Stimulated activated naive CD8-positive, alpha-beta T cell treated with anti-CD3 and anti-CD28 coated beads, Interleukin-15, Interleukin-2, amounts not matched to agents 100 ng/mL and 50 ng/mL, for 24 hours (primary cell): ENCODE data around the gene PRDM11.

ENCODE experiments used
- H3K27ac Mint-ChIP-seq: one replicate; pipeline ENCODE4 v1.8.0; 2021; ENCODE audit warnings: mild to moderate bottlenecking, mixed read lengths
- H3K27me3 Mint-ChIP-seq: one replicate; pipeline ENCODE4 v1.8.0; 2021; ENCODE audit warnings: mixed read lengths
- H3K36me3 Mint-ChIP-seq: one replicate; pipeline ENCODE4 v1.8.0; 2021; ENCODE audit warnings: low read depth, mixed read lengths
- H3K4me1 Mint-ChIP-seq: one replicate; pipeline ENCODE4 v1.8.0; 2021; ENCODE audit warnings: low read depth, mixed read lengths
- H3K4me3 Mint-ChIP-seq: one replicate; pipeline ENCODE4 v1.8.0; 2021; ENCODE audit warnings: mild to moderate bottlenecking, mixed read lengths
- H3K9me3 Mint-ChIP-seq: one replicate; pipeline ENCODE4 v1.8.0; 2021; ENCODE audit warnings: mixed read lengths

The PRDM11 gene

DNA sequence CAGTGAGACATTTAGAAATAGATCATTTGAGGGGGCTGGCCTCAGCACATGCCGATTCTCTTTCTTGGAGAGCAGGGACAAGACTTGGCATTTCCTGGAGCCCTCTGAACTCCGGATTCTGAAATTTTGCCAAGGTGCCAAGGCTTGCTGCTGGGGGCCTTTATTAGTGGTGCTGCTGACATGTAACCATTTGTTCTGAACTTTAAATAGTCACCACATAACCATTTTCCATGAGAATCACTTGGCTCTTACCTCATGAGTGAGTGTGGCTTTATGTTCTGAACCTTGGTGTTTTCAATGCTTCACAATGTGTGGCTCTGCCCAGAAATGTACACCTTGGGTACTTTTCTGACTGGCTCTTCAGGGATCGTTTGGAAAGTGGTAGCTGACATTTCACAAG is 106.4 kb downstream of the PRDM11 start:
- Mint-ChIP-seq H3K27ac (no peak overlapping the region), H3K4me1 (no peaks in the 10 kb centered on the region), H3K27me3 (peaks cover 28% of the 10 kb centered on the region), H3K36me3 (no peaks in the 10 kb centered on the region), H3K9me3 (no peaks in the 10 kb centered on the region), H3K4me3 (no peak overlapping the region)

DNA sequence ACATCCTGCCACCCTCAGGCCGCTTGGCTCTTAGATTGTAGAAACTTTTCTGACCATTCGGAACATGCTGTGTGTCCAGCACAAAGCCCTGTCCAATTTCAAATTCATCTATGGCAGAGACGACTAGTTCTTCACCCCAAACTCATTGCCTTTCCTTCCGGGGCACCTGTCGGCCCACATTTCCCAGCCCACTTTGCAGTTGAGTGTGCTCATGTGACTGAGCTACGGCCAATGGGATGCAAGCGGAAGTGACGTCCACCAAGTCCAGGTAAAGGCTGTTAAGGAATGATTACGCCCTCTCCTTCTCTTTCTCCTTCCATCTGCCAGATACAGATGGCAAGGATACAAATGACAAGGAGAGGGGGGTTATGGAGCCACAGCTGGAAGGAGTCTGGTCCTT is 107.2 kb downstream of the PRDM11 start:
- no peaks in the 10 kb centered on the region for H3K4me1 Mint-ChIP-seq
- H3K36me3 Mint-ChIP-seq, result no peaks in the 10 kb centered on the region
- H3K9me3 Mint-ChIP-seq, result no peaks in the 10 kb centered on the region
- H3K4me3 Mint-ChIP-seq, result no peak overlapping the region
- H3K27me3 Mint-ChIP-seq, result peaks cover 29% of the 10 kb centered on the region
- H3K27ac Mint-ChIP-seq, result no peak overlapping the region

DNA sequence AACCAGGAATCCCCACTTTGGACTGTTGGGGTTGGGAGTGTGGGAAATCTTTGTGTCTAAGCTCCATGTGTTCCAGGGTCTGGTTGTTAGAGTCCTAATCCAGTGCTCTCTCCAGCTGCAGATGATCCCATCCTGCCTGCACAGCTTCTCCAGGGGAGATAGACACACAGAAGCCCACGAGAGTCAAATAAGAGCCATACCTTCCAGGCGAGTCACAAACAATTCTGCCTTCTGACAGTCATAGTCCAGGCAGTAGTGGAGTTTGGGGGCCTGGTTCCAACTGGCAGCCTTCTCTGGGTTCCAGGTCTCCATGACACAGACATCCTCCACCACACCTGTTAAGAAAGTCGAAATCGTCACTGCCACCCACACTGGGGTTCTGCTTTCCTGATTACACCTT is 107.6 kb downstream of the PRDM11 start:
- no peak overlapping the region for H3K27ac Mint-ChIP-seq
- no peaks in the 10 kb centered on the region for H3K9me3 Mint-ChIP-seq
- H3K4me3 Mint-ChIP-seq, result no peak overlapping the region
- H3K27me3 Mint-ChIP-seq, result peaks cover 27% of the 10 kb centered on the region
- no peaks in the 10 kb centered on the region for H3K36me3 Mint-ChIP-seq
- H3K4me1 Mint-ChIP-seq, result no peaks in the 10 kb centered on the region

DNA sequence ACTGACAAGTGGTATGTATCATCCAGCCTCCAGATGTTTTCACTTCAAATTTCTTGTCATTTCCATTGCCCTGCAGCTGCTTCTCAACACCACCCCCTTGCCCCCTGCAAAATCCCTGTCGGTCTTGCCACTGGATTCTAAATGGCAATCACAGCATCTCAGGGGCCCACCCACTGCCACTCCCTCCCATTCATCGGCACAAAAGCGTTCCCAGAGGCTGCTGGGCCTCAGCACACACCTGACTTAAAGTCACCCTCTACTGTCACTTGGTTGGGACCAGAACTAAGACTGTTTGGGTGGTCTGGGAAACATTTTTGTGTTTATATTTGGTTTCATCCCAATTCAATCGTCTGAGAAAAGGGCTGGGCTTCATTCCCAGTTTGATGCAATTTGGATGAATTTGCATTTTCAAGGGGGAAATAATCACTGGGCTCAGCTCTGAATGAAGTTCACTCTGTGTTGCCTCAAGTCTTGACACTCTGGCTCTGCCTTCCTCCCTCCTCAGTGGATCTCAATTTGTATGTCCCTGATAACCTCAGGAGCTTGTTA is 112.6 kb downstream of the PRDM11 start:
- peaks cover 34% of the 10 kb centered on the region for H3K27me3 Mint-ChIP-seq
- H3K27ac Mint-ChIP-seq, result no peak overlapping the region
- no peaks in the 10 kb centered on the region for H3K9me3 Mint-ChIP-seq

DNA sequence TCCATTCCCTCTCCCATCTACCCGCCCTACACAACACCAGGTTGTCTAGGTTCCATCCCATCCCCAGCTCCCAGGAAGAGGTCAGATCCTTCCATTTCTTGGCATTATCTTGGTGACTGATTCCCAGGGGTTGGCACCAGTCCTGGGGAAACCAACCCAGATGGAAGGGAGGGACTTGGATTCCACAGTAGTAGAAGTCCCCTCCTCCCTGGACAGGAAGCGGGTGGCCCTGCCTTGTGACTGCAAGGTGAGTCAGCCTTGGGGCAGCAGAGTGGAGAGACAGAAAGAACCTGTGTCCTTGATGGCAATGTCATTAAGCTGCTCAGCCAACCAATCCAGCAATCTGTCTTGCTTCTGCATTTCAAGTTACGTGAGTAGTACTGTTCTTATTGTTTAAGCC is 113.2 kb downstream of the PRDM11 start:
- Mint-ChIP-seq H3K27me3 (peaks cover 38% of the 10 kb centered on the region), H3K27ac (no peak overlapping the region), H3K4me3 (no peak overlapping the region), H3K36me3 (no peaks in the 10 kb centered on the region), H3K4me1 (no peaks in the 10 kb centered on the region), H3K9me3 (no peaks in the 10 kb centered on the region)

More for the DNA sequence above, 112.6 kb downstream of the PRDM11 start:
- Mint-ChIP-seq H3K4me3 (no peak overlapping the region), H3K4me1 (no peaks in the 10 kb centered on the region), H3K36me3 (no peaks in the 10 kb centered on the region)

DNA sequence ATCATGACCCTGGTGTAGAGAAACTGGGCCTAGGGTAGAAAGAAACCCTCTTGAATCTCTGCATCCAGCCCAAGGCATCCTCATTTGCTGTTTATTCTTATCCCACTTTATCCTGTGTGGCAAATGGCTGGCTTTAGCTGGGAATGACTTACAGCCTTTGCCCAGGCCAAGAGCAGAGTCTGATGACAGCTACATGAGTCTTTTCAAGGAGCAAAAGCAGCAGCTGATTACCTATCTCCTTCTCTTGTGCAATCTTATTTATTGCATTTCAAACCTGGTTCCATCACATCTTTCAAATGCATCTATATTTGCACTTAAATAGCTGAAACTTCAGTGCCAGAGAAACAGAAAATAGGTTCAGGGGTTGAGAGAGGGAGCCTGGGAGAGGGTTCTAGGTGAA is 113.6 kb downstream of the PRDM11 start:
- no peaks in the 10 kb centered on the region for H3K36me3 Mint-ChIP-seq
- no peaks in the 10 kb centered on the region for H3K4me1 Mint-ChIP-seq
- peaks cover 41% of the 10 kb centered on the region for H3K27me3 Mint-ChIP-seq
- no peak overlapping the region for H3K4me3 Mint-ChIP-seq
- H3K27ac Mint-ChIP-seq, result no peak overlapping the region
- no peaks in the 10 kb centered on the region for H3K9me3 Mint-ChIP-seq

DNA sequence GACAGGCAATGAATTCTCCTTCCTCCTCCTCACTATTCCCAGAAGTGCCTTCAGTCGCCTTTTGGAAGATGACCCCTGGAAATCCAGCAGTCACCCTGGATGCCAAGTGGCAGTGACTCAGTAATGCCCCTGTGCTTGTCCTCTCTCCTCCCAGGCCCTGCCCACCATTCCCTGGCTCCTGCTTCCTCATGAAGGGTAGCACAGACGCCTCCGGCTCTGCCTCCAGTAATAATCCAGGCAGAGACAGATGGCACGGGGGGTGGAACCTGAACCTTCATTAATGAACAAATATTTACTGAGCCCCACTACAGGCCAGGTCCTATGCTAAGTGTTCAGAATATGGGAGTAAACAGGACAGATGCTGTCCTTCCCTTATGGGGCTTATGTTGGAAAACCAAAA is 116.5 kb downstream of the PRDM11 start:
- Mint-ChIP-seq H3K4me1 (no peaks in the 10 kb centered on the region), H3K9me3 (no peaks in the 10 kb centered on the region), H3K27ac (no peak overlapping the region), H3K36me3 (no peaks in the 10 kb centered on the region), H3K27me3 (peaks cover 37% of the 10 kb centered on the region), H3K4me3 (no peak overlapping the region)

DNA sequence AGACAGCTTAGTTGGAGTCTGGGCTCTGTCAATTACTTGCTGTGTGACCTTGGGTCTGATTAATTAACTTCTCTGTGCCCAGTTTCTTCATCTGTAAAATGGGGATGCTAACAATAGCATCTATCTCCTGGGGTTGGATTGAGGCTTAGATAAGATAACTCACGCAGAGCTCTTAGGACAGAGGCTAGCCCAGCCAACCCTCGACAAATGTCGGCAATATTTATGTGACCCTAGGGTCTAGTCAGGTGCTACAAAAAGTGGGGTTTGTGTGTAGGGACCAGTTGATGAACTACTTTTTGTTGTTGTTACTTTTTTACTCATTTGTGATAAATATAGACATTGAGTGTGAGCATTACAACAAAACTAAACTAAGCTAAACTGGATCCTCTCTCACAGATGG is 117.3 kb downstream of the PRDM11 start:
- Mint-ChIP-seq H3K9me3 (no peaks in the 10 kb centered on the region), H3K4me3 (no peak overlapping the region), H3K4me1 (no peaks in the 10 kb centered on the region), H3K27me3 (peaks cover 35% of the 10 kb centered on the region), H3K36me3 (no peaks in the 10 kb centered on the region), H3K27ac (no peak overlapping the region)

DNA sequence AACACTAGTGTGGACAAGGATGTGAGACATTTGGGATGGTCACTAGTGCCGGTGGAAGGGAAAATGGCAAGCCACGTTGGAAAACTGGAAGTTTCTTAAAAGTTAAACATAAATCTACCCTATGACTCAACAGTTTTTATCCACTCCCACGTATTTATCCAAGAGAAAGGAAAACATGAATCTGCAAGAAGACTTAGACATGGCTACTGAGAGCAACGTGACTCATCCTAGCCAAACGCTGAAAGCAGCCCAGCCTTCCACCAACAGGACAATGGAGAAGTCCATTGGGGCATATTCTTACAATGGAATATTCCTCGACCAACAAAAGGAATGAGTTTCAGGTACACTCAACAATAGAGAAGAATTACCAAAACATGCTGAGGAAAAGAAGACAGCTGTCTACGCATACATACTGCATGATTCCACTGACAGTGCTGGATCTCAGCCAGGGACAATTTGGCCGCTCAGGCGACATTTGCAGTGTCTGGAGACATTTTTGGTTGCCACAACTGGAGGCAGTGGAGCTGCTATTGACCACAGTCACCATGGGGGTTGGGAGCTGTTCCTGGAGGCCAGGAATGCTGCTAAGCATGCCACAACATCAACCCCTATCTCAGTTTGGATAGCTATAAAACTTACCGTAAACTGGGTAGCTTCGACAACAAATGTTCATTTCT is 118.5 kb downstream of the PRDM11 start:
- no peaks in the 10 kb centered on the region for H3K36me3 Mint-ChIP-seq

DNA sequence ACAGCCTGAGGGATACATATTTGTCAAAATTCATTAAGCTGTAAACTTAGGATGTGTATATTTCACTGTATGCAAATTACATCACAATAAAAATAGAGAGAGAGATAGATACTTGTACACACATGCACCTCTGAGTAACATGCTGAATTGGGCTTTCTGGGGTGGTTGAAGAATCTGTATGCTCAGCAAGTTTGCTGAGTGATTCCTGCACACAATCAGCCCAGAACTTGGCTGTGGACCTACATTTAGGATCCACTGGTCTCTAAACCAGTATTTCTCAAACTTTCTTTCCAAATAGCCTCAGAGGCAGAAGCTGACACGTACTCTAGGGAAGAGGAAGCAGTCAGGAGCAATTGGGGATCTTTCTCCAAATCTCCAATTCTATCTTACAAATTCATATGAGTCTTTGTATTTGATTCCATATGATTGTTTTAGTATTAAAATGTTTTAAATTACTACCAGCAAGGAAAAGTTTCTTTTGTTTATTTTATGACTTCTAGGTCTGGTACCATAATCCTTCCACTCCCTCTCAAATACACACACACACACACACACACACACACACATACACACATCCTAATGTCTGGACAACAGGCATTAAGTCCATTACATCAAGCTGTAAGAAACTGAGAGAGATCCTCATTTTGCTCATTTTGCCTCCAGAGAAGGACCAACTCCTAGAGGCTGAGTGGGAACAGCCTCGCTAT is 119.7 kb downstream of the PRDM11 start:
- peaks cover 41% of the 10 kb centered on the region for H3K27me3 Mint-ChIP-seq

More for the DNA sequence above, 118.5 kb downstream of the PRDM11 start:
- H3K9me3 Mint-ChIP-seq, result no peaks in the 10 kb centered on the region
- no peak overlapping the region for H3K27ac Mint-ChIP-seq
- H3K4me3 Mint-ChIP-seq, result no peak overlapping the region
- H3K27me3 Mint-ChIP-seq, result peaks cover 36% of the 10 kb centered on the region
- H3K4me1 Mint-ChIP-seq, result no peaks in the 10 kb centered on the region

DNA sequence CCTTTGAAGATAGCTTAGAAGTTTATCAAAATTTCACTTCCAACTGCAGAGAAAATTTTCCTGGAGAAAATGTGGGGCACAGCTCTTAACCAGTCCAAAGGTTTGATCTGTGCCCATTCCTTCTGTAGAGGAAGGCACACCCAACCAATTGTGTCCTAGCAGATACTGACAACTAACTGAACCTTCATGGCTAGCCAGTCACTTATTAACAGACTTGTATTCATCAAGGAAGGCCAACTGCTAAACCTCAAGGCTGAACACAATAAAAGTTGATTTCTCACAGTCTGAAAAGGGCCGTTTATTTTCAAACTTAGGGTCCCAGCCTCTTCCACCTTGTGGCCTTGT is 120.2 kb downstream of the PRDM11 start:
- Mint-ChIP-seq H3K27me3 (peaks cover 46% of the 10 kb centered on the region), H3K36me3 (no peaks in the 10 kb centered on the region), H3K27ac (no peak overlapping the region), H3K4me1 (no peaks in the 10 kb centered on the region), H3K9me3 (no peaks in the 10 kb centered on the region), H3K4me3 (no peak overlapping the region)

More for the DNA sequence above, 119.7 kb downstream of the PRDM11 start:
- H3K4me3 Mint-ChIP-seq, result no peak overlapping the region
- H3K4me1 Mint-ChIP-seq, result no peaks in the 10 kb centered on the region
- no peaks in the 10 kb centered on the region for H3K9me3 Mint-ChIP-seq
- H3K27ac Mint-ChIP-seq, result no peak overlapping the region
- H3K36me3 Mint-ChIP-seq, result no peaks in the 10 kb centered on the region

DNA sequence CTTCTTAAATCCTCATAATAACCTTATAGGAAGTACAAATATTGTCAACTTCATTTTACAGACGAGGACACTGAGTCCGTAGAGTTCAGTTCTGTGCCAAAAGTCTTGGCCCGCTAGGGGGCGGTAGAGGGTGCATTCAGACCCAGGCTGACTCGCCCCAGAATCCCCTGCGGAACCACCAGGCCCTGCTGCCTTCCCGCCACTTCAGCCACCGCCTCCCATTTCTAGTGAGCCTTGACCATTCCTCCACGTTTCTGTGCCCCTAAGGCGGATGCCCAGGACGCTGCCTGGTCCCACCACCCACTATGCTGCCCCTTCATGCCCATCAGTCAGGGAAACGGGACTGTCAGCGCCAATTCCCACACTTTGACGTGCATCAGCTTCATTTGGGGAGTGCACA is 120.6 kb downstream of the PRDM11 start:
- Mint-ChIP-seq H3K27me3 (peaks cover 48% of the 10 kb centered on the region), H3K4me1 (no peaks in the 10 kb centered on the region), H3K9me3 (no peaks in the 10 kb centered on the region), H3K36me3 (no peaks in the 10 kb centered on the region), H3K4me3 (no peak overlapping the region), H3K27ac (no peak overlapping the region)

DNA sequence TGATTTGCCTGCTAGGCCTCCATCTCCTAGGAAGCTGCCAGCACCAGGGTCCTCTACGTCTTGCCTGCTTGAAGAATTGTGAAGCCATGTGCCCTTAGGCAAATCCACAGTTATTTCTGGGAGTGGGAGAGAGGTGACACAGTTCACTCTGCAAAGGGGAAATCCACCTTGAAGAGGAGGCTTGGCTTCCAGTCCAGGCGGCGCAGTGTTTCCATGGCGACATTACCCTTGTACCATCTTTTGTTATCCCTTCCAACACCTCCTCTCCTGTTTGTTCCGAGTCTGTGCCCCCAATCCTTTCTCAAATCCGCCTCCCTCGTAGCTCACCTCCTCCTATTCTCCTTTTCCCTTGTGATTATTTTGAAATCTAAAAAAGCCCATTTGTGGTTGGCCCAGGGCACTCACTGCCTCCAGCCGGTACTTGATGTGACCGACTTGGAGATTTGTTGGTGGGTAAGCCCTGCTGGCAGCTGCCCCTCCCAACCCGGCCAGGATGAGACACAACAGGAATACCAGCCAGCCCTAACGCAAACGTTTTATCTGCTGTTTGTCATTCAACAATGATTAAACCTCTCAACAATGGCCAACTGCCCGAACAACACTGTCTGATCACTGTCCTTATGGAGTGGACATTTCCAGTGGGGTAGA is 121.3 kb downstream of the PRDM11 start:
- H3K27me3 Mint-ChIP-seq, result peaks cover 53% of the 10 kb centered on the region
- H3K27ac Mint-ChIP-seq, result no peak overlapping the region
- no peak overlapping the region for H3K4me3 Mint-ChIP-seq
- no peaks in the 10 kb centered on the region for H3K4me1 Mint-ChIP-seq
- H3K36me3 Mint-ChIP-seq, result no peaks in the 10 kb centered on the region
- H3K9me3 Mint-ChIP-seq, result no peaks in the 10 kb centered on the region

DNA sequence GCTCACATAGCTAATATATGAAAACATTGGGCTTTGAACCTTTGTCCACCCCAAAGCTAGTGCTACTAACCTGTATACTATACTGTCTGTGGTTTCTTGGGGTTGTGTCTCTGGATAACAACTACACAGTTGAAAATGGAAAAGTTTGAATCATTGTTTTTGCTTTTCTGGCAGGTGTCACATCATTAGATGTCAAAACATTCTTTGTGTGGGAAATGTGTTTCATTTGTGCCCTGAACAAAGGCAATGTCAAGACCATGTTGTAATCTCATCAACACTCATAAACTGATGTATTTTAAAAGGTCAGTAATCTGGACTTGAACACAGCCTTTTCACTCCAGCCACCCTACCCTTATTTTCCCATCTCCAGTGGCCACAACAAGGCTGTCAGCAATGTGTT is 123.2 kb downstream of the PRDM11 start:
- no peaks in the 10 kb centered on the region for H3K9me3 Mint-ChIP-seq
- H3K4me1 Mint-ChIP-seq, result no peaks in the 10 kb centered on the region
- no peak overlapping the region for H3K27ac Mint-ChIP-seq
- no peak overlapping the region for H3K4me3 Mint-ChIP-seq
- peaks cover 55% of the 10 kb centered on the region for H3K27me3 Mint-ChIP-seq
- H3K36me3 Mint-ChIP-seq, result no peaks in the 10 kb centered on the region

DNA sequence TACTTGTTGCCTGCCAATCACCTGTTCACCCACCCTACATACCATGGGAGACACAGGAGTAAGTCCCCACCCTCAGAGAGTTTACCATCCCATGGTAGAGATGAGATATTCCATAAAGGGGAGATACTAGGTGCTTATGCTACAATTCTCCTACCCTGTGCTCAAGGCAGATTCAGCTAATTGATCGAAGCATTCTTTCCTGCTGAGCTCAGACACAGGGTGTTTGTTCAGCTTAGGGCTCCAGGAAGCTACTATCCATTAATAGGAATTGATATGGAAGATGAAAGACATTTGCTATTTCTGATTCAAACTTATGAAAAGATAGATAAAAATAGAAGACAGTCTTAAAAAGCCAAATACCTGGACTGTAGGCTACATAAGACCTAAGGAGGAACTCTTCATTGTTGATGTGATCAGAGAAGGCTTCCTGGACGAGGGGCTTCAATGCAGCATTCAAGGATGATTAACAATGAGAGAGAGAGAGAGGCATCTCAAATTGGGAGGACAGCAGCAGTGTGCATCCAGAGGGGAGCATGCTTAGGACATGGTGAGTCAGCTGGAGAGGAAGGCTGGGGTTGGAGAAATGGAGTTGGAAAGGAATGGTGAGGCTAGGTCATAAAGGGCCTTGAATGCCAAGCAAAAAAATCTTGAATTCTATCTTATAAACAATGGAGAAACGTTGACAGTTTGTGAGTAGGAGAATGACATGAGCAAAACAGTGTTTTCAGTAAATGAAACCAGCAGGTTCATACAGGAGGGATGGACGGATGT is 124.7 kb downstream of the PRDM11 start:
- Mint-ChIP-seq H3K4me1 (no peaks in the 10 kb centered on the region), H3K36me3 (no peaks in the 10 kb centered on the region), H3K27me3 (peaks cover 58% of the 10 kb centered on the region), H3K9me3 (no peaks in the 10 kb centered on the region), H3K4me3 (no peak overlapping the region), H3K27ac (no peak overlapping the region)
